Endodermal cell (in vitro differentiated cells): Measurements from ENCODE around the gene ZFR2. TPM values are rescaled to one million over a fixed set of nuclear protein-coding genes. Genes with fewer than 3 reads are reported as not detected.

Experiments used
- DNase-seq: peaks from one replicate; pipeline ENCODE4 v3.0.0-alpha.2; 2017
- H3K27ac ChIP-seq: 2 replicates; pipeline ENCODE4 v1.5.1; 2013; ENCODE audit warnings: mild to moderate bottlenecking, low read depth, low read length, moderate library complexity
- H3K27me3 ChIP-seq: 2 replicates; pipeline ENCODE4 v1.6.1; 2013; ENCODE audit warnings: mild to moderate bottlenecking, low read length, moderate library complexity; ENCODE audit not compliant: insufficient read depth, control insufficient read depth, poor library complexity, severe bottlenecking
- H3K36me3 ChIP-seq: 2 replicates; pipeline ENCODE4 v1.7.0; 2013; ENCODE audit warnings: mild to moderate bottlenecking, low read length, moderate library complexity; ENCODE audit not compliant: control insufficient read depth, insufficient read depth
- H3K4me1 ChIP-seq: one replicate; pipeline ENCODE4 v1.7.0; 2013; ENCODE audit warnings: low read length; ENCODE audit not compliant: control insufficient read depth, insufficient read depth
- H3K4me3 ChIP-seq: 2 replicates; pipeline ENCODE4 v1.5.1; 2013; ENCODE audit warnings: mild to moderate bottlenecking, low read length, moderate library complexity
- H3K9ac ChIP-seq: 2 replicates; pipeline ENCODE4 v1.6.1; 2013; ENCODE audit warnings: mild to moderate bottlenecking, low read length, moderate library complexity; ENCODE audit not compliant: poor library complexity, severe bottlenecking; ENCODE audit errors: extremely low read depth
- H3K9me3 ChIP-seq: 2 replicates; pipeline ENCODE4 v1.6.1; 2013; ENCODE audit warnings: mild to moderate bottlenecking, low read length, moderate library complexity; ENCODE audit not compliant: control insufficient read depth
- H3K27ac Mint-ChIP-seq: 2 replicates; pipeline ENCODE4 v1.8.0; 2020; ENCODE audit warnings: mixed read lengths
- H3K27me3 Mint-ChIP-seq: 2 replicates; pipeline ENCODE4 v1.8.0; 2021; ENCODE audit warnings: mild to moderate bottlenecking, mixed read lengths; ENCODE audit not compliant: insufficient read depth
- H3K36me3 Mint-ChIP-seq: 2 replicates; pipeline ENCODE4 v1.8.0; 2020; ENCODE audit warnings: low read depth, mixed read lengths
- H3K4me1 Mint-ChIP-seq: 2 replicates; pipeline ENCODE4 v1.8.0; 2020; ENCODE audit warnings: mixed read lengths
- H3K4me3 Mint-ChIP-seq: 2 replicates; pipeline ENCODE4 v1.8.0; 2020; ENCODE audit warnings: mild to moderate bottlenecking, moderate library complexity, mixed read lengths
- H3K9me3 Mint-ChIP-seq: 2 replicates; pipeline ENCODE4 v1.8.0; 2020; ENCODE audit warnings: mild to moderate bottlenecking, mixed read lengths
- WGBS, 2 experiments: methylation state at CpG; one replicate each; pipeline versions ENCODE4 v1.1.5 to v1.1.7; 2013; ENCODE audit warnings: missing lambda C conversion rate in 2 of 2, mixed read lengths in 1 of 2; ENCODE audit not compliant: insufficient coverage in 1 of 2, insufficient read length in 1 of 2; 5-methylcytosine and 5-hydroxymethylcytosine counted together
- total RNA-seq, 2 donors: library from RNA; stranded (reverse); fragmentation: NEBNext Ultra II Directional in 1 of 2; extraction: Animal tissue kit (Norgen Biotek cat#: 25700) in 1 of 2; gene quantifications; 2 replicates in 1 of 2; 3 replicates in 1 of 2; pipeline ENCODE4 v1.2.1, GENCODE V29; 2021
- TF ChIP-seq, protein P1 (sequence below): fragments of 200-600 bp; sonication (generic); conservative IDR thresholded peaks from 2 replicates; pipeline ENCODE4 v1.5.0; 2021; ENCODE audit warnings: antibody characterized with exemption, mild to moderate bottlenecking

Gene ZFR2
- total RNA-seq, 2 donors from 2014 or later = 16.4 to 24.6 TPM

DNA sequence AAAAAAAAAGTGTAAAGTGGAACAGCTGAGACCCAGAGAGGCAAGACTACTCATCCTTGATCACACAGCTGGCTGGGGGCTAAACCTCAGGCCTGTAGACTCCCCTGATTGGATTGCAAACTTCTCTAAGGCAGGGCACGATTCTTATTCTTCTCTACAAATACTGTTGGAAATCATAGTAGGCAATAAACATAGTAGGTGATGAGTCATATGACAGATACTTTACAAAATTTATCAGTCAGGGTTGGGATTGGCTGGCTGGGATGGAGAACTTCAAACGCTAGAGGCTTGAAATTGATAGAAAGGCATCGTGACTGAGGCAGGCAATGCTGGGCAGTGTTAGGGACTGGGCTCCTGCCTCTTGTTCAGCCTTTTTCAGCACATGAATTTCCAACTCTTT lies 76.7 kb downstream of the ZFR2 start:
- Histone ChIP-seq H3K4me3 (no peak overlapping the region), H3K27ac (no peak overlapping the region), H3K9ac (no peak overlapping the region), H3K4me1 (no peaks in the 10 kb centered on the region), H3K27me3 (peaks cover 8% of the 10 kb centered on the region), H3K36me3 (no peaks in the 10 kb centered on the region), H3K9me3 (no peaks in the 10 kb centered on the region)
- Mint-ChIP-seq H3K36me3 (no peaks in the 10 kb centered on the region), H3K4me1 (no peaks in the 10 kb centered on the region), H3K27me3 (peaks cover 35% of the 10 kb centered on the region), H3K27ac (no peak overlapping the region), H3K9me3 (peaks cover 7% of the 10 kb centered on the region), H3K4me3 (no peak overlapping the region)
- WGBS, 2 experiments = 87 to 92% methylated on average over 2 of the region's 3 CpGs
- TF ChIP-seq, protein P1, sequence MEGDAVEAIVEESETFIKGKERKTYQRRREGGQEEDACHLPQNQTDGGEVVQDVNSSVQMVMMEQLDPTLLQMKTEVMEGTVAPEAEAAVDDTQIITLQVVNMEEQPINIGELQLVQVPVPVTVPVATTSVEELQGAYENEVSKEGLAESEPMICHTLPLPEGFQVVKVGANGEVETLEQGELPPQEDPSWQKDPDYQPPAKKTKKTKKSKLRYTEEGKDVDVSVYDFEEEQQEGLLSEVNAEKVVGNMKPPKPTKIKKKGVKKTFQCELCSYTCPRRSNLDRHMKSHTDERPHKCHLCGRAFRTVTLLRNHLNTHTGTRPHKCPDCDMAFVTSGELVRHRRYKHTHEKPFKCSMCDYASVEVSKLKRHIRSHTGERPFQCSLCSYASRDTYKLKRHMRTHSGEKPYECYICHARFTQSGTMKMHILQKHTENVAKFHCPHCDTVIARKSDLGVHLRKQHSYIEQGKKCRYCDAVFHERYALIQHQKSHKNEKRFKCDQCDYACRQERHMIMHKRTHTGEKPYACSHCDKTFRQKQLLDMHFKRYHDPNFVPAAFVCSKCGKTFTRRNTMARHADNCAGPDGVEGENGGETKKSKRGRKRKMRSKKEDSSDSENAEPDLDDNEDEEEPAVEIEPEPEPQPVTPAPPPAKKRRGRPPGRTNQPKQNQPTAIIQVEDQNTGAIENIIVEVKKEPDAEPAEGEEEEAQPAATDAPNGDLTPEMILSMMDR = no peak
- DNase-seq = no peak

- Mint-ChIP-seq H3K4me3 (no peak overlapping the region), H3K4me1 (no peaks in the 10 kb centered on the region), H3K27me3 (peaks cover 38% of the 10 kb centered on the region), H3K27ac (no peak overlapping the region), H3K36me3 (no peaks in the 10 kb centered on the region), H3K9me3 (no peaks in the 10 kb centered on the region)
- H3K27ac ChIP-seq = no peak overlapping the region
- H3K9ac ChIP-seq = no peak overlapping the region
- H3K4me1 ChIP-seq = no peaks in the 10 kb centered on the region
- H3K27me3 ChIP-seq = peaks cover 17% of the 10 kb centered on the region
- H3K4me3 ChIP-seq = no peak overlapping the region
- TF ChIP-seq, protein P1 = no peak
- no peaks in the 10 kb centered on the region for H3K9me3 ChIP-seq
- H3K36me3 ChIP-seq = no peaks in the 10 kb centered on the region
- DNase-seq = no peak
- 89% methylated on average over 3 to 7 of the region's 7 CpGs for WGBS, 2 experiments
Measured at GRCh38 chr19:3790941-3791340, 77.9 kb downstream of the ZFR2 start.

GRCh38 chr19:3790209-3790734 lies 78.6 kb downstream of the ZFR2 start:
- Histone ChIP-seq H3K4me1 (no peaks in the 10 kb centered on the region), H3K4me3 (no peak overlapping the region), H3K27me3 (peaks cover 24% of the 10 kb centered on the region), H3K9ac (no peak overlapping the region), H3K27ac (no peak overlapping the region), H3K9me3 (no peaks in the 10 kb centered on the region), H3K36me3 (no peaks in the 10 kb centered on the region)
- Mint-ChIP-seq H3K27me3 (peaks cover 44% of the 10 kb centered on the region), H3K9me3 (no peaks in the 10 kb centered on the region), H3K4me3 (no peak overlapping the region), H3K27ac (no peak overlapping the region), H3K4me1 (no peaks in the 10 kb centered on the region), H3K36me3 (no peaks in the 10 kb centered on the region)
- TF ChIP-seq, protein P1 = no peak
- WGBS, 2 experiments = 75 to 82% methylated on average over 6 of the region's 6 CpGs
- DNase-seq = no peak
